Heart left ventricle (tissue), 13 donors: ENCODE data around the gene EIF2D.

Experiments used
- POLR2A ChIP-seq, 2 donors: fragments of 450-650 bp; IDR thresholded peaks; one replicate each; pipeline ENCODE4 v1.6.1; 2017; ENCODE audit warnings: antibody characterized with exemption in 2 of 2, mild to moderate bottlenecking in 2 of 2, moderate library complexity in 2 of 2
- TF ChIP-seq, protein P1 (sequence below), 12 donors: fragments of 200-600 bp; sonication (generic) in 4 of 12; IDR thresholded peaks; one replicate each; pipeline versions ENCODE4 v1.5.0 to v1.8.0; 2018 to 2022; ENCODE audit warnings: antibody characterized with exemption in 12 of 12, mild to moderate bottlenecking in 5 of 12
- donor health status: ischemic (EF 13 %, LVEDD 7.1; RV severe dilation, severe dysfunction).
- donor health status: DM: no; HTN: yes; CAD: no.
- donor health status: DM: no; HTN: no; CAD: no.
- donor health status: ischemic (EF 25% LVEDD 6.9; RV normal size, moderate dysfunction).
- donor health status: ischemic (EF 25% LVEDD 5.7; RV mildly dilated, moderate dysfunction).
- donor health status: ischemic (EF 35%, LVEDD 5.7; RV mildly dilated, moderate dysfunction).
- donor health status: nonischemic (EF 11% LVEDD 7.7; RV severe dilation, severe dysfunction).
- donor health status: DM: yes; HTN: yes; CAD: no.
- donor health status: PGD.
- donor health status: ischemic (EF 29% LVEDD 5.4; RV normal size, mild dysfunction).
- donor health status: nonischemic (EF 23%, LVEDD 6.1; RV moderate dilation, normal function).

DNA sequence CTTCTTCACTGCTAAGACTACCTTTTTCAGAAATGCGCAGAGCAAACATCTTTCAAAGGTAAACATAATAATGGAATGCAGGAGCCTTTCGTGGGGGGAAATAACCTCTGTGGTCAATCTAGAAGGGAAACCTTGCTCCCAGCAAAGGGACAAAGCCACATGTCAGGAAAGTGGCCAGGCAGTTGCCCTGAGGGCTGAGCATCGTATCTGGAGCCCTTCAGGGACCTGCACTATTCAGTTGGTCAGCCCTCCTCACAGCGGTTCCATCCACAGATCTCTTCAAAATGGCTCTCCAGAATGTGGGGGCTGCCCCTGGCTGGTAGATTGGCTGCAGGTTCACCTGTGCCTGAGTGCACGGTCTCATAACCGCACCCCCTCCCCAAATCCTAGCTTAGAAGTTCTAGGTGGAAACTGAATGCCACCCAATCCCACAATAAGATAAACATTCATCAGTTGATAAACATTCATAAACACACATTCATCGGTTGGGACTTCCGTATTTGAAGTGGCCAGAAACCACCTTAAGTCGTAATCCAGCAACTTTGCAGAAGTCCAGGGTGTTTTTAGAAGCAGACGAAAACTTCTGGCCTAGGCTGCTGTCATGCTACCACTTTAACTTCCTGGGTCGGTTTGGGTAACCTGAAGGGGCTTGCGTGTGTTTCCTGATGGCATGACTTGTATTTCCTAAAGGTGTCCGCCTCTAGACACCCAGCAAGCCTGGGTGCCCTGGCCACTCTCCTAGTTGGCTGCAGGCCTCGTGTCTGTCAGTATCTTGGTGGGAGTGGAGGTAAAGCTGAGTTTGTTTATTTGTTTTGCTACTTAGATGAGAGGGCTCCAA, 54.4 kb downstream of the EIF2D start:
- TF ChIP-seq, protein P1, sequence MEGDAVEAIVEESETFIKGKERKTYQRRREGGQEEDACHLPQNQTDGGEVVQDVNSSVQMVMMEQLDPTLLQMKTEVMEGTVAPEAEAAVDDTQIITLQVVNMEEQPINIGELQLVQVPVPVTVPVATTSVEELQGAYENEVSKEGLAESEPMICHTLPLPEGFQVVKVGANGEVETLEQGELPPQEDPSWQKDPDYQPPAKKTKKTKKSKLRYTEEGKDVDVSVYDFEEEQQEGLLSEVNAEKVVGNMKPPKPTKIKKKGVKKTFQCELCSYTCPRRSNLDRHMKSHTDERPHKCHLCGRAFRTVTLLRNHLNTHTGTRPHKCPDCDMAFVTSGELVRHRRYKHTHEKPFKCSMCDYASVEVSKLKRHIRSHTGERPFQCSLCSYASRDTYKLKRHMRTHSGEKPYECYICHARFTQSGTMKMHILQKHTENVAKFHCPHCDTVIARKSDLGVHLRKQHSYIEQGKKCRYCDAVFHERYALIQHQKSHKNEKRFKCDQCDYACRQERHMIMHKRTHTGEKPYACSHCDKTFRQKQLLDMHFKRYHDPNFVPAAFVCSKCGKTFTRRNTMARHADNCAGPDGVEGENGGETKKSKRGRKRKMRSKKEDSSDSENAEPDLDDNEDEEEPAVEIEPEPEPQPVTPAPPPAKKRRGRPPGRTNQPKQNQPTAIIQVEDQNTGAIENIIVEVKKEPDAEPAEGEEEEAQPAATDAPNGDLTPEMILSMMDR (IDR thresholded peaks at IDR 0.05), result no peak
- no peak for TF ChIP-seq POLR2A (IDR thresholded peaks at IDR 0.05)
